Smooth muscle cell (in vitro differentiated cells): ENCODE data around the gene DPEP2. TPM values are rescaled to one million over a fixed set of nuclear protein-coding genes. Genes with fewer than 3 reads are reported as not detected.

Source experiments
- DNase-seq: peaks from one replicate; lab custom pipeline; 2025; ENCODE audit not compliant: unreplicated experiment; lab: John Stamatoyannopoulos, UW
- H2AFZ ChIP-seq: fragments of 200-600 bp; sonication (generic); 2 replicates; pipeline ENCODE4 v1.6.0; 2016; ENCODE audit warnings: antibody characterized with exemption, low read depth, mild to moderate bottlenecking
- H3F3A ChIP-seq: fragments of 200-600 bp; sonication (generic); 2 replicates; pipeline ENCODE4 v1.6.0; 2017; ENCODE audit warnings: antibody characterized with exemption, low read depth
- H3K27ac ChIP-seq: fragments of 200-600 bp; sonication (generic); 2 replicates; pipeline ENCODE4 v1.5.1; 2016; ENCODE audit warnings: low read depth, mild to moderate bottlenecking
- H3K27me3 ChIP-seq: fragments of 200-600 bp; sonication (generic); 2 replicates; pipeline ENCODE4 v1.6.1; 2016; ENCODE audit warnings: low read depth, mild to moderate bottlenecking
- H3K36me3 ChIP-seq: fragments of 200-600 bp; sonication (generic); 2 replicates; pipeline ENCODE4 v1.5.1; 2016; ENCODE audit warnings: low read depth
- H3K4me1 ChIP-seq: fragments of 200-600 bp; sonication (generic); 2 replicates; pipeline ENCODE4 v1.5.1; 2016; ENCODE audit warnings: low read depth
- H3K4me2 ChIP-seq: fragments of 200-600 bp; sonication (generic); 2 replicates; pipeline ENCODE4 v1.6.0; 2016; ENCODE audit warnings: mild to moderate bottlenecking
- H3K4me3 ChIP-seq: fragments of 200-600 bp; sonication (generic); 2 replicates; pipeline ENCODE4 v1.5.1; 2016; ENCODE audit warnings: mild to moderate bottlenecking
- H3K79me2 ChIP-seq: fragments of 200-600 bp; sonication (generic); 2 replicates; pipeline ENCODE4 v1.6.0; 2016; ENCODE audit warnings: low read depth, mild to moderate bottlenecking
- H3K9ac ChIP-seq: fragments of 200-600 bp; sonication (generic); 2 replicates; pipeline ENCODE4 v1.6.0; 2016; ENCODE audit warnings: low read depth
- H3K9me3 ChIP-seq: fragments of 200-600 bp; sonication (generic); replicated peaks from 2 replicates; pipeline ENCODE4 v1.5.1; 2016; ENCODE audit warnings: low read depth
- H4K20me1 ChIP-seq: fragments of 200-600 bp; sonication (generic); 2 replicates; pipeline ENCODE4 v1.6.0; 2016; ENCODE audit warnings: low read depth
- CTCF ChIP-seq: fragments of 200-600 bp; sonication (generic); IDR thresholded peaks from 2 replicates; pipeline ENCODE4 v1.5.1; 2017; ENCODE audit warnings: borderline replicate concordance, mild to moderate bottlenecking, antibody characterized with exemption; ENCODE audit not compliant: insufficient read depth, poor library complexity, severe bottlenecking
- WGBS: methylation state at CpG from one replicate; pipeline ENCODE4 v1.1.7; 2016; ENCODE audit warnings: low lambda C conversion rate; 5-methylcytosine and 5-hydroxymethylcytosine counted together
- polyA plus RNA-seq: library from polyadenylated mRNA; unstranded; fragments of >200 nt; fragmentation: Nextera tagmentation; extraction: Ambion mirVana; gene quantifications from 2 replicates; pipeline ENCODE4 v1.2.1, GENCODE V29; 2016
- total RNA-seq: library from RNA; depleted of rRNA; stranded (reverse); fragments of >200 nt; gene quantifications from 2 replicates; pipeline ENCODE4 v1.2.3, GENCODE V29; 2014

Gene DPEP2
- total and polyA plus RNA-seq, 2 experiments from 2014 or later, result not detected

- Histone ChIP-seq H2AFZ (no peak overlapping the region), H3F3A (no peaks in the 10 kb centered on the region), H3K9ac (no peak overlapping the region), H3K9me3 (no peaks in the 10 kb centered on the region), H3K4me3 (no peak overlapping the region), H3K4me1 (peaks cover 17% of the 10 kb centered on the region), H3K79me2 (peaks cover 71% of the 10 kb centered on the region), H4K20me1 (peaks cover 100% of the 10 kb centered on the region), H3K27me3 (no peaks in the 10 kb centered on the region), H3K27ac (no peak overlapping the region), H3K36me3 (no peaks in the 10 kb centered on the region), H3K4me2 (no peak overlapping the region)
- no peak for TF ChIP-seq CTCF
- 98% methylated on average over 8 of the region's 8 CpGs for whole genome bisulfite sequencing
- no peak for DNase-seq
Measured at GRCh38 chr16:67962135-67962534, 37.1 kb downstream of the DPEP2 start.

DNA sequence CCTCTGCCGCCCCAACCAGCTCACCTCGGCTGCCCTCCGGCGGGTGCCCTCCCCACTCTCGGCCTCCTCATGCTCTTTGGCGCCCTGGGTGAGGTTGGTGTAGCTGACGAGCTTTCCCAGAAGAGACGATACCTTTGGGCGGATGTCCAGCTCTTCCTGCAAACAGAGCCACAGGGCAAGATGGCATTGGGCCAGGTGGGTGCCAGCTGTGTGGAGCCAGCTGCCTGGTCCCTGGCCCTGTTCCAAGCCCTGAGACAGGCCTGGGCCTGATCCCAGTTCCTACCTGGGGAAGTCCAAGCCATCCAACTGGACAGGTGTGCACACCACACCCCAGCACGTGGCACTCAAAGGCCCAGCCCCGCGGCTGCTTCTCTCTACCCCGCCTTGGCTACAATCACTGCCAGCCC lies 37.7 kb downstream of the DPEP2 start:
- no peak overlapping the region for H3K9ac ChIP-seq
- no peak overlapping the region for H3K4me2 ChIP-seq

DNA sequence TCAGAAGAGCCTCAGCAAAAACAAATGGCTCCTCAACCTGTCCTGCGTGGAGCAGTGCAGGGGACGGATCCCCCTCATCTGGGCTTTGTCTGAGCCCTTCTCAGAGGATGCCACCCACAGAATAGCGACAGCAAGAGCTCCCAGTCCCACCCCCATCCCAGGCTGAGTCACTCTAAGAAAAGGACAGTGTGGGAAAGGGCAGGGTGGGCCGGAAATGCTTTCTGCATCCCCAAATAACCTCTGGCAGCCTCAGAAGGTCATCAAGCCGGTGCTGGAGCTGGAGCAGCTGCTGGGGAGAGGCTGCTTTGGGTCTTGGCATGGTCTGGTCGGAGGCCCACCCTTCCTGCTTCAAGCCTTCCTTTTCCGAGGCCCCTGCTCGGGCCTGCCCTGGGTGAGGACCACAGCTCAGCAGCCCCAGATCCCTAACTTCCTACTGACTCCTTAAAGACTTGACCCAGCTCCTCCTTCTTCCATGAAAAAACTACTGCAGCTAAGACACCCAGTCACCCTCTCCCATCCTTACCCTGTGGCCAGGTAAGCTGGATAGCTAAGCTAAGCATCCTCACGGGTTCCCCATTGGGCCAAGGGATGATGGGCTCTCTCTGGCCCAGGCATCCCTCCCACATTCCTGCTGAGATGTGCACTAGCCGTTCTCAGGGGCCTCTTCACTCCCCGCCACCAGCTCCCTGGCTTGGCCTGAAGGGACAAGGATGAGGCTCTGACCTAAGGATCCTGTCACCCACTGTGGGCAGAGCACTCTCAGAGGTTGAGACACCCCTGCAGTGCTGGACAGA lies 39.6 kb downstream of the DPEP2 start:
- H3K4me3 ChIP-seq, result no peak overlapping the region
- no peak overlapping the region for H2AFZ ChIP-seq
- no peak for DNase-seq
- peaks cover 52% of the 10 kb centered on the region for H3K79me2 ChIP-seq
- H3K36me3 ChIP-seq, result no peaks in the 10 kb centered on the region
- TF ChIP-seq CTCF, result no peak
- no peak overlapping the region for H3K9ac ChIP-seq
- H3K4me2 ChIP-seq, result peak overlapping the region; percentile 47
- 58% methylated on average over 11 of the region's 11 CpGs for WGBS
- H3K27ac ChIP-seq, result peak overlapping the region; percentile 52
- no peaks in the 10 kb centered on the region for H3F3A ChIP-seq
- no peaks in the 10 kb centered on the region for H3K9me3 ChIP-seq
- H4K20me1 ChIP-seq, result peaks cover 100% of the 10 kb centered on the region
- no peaks in the 10 kb centered on the region for H3K4me1 ChIP-seq
- no peaks in the 10 kb centered on the region for H3K27me3 ChIP-seq

More for the DNA sequence above, 37.7 kb downstream of the DPEP2 start:
- Histone ChIP-seq H3F3A (no peaks in the 10 kb centered on the region), H3K4me3 (no peak overlapping the region), H3K79me2 (peaks cover 66% of the 10 kb centered on the region), H3K27me3 (no peaks in the 10 kb centered on the region), H2AFZ (no peak overlapping the region), H4K20me1 (peaks cover 100% of the 10 kb centered on the region), H3K4me1 (peaks cover 11% of the 10 kb centered on the region), H3K36me3 (no peaks in the 10 kb centered on the region), H3K9me3 (no peaks in the 10 kb centered on the region), H3K27ac (no peak overlapping the region)
- 96% methylated on average over 13 of the region's 13 CpGs for WGBS
- TF ChIP-seq CTCF, result no peak
- no peak for DNase-seq

DNA sequence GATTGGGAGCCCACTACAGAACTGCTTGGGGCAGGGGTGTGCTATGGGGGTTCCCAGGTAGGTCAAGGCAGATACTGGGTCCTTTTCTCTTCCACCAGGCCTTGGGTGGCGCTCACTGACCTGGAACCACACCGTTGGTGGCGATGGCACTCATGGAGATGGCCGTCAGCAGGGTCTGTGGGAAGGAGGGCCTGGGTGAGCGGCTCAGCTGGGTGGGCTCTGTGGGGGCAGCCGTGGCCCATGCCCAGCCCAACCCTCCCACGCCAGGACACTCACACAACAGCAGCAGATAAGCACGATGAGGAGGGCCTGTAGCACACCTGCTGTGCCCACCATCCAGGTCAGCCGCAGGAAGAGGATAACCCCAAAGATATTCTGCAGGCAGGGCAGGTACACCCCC lies 41.7 kb downstream of the DPEP2 start:
- H3K79me2 ChIP-seq, result peaks cover 36% of the 10 kb centered on the region
- whole genome bisulfite sequencing, result 98% methylated on average over 9 of the region's 9 CpGs
- no peak for TF ChIP-seq CTCF
- H3F3A ChIP-seq, result no peaks in the 10 kb centered on the region
- H4K20me1 ChIP-seq, result peaks cover 100% of the 10 kb centered on the region
- no peak overlapping the region for H3K27ac ChIP-seq
- H3K27me3 ChIP-seq, result no peaks in the 10 kb centered on the region
- no peak overlapping the region for H3K4me2 ChIP-seq
- H2AFZ ChIP-seq, result no peak overlapping the region
- no peak overlapping the region for H3K4me3 ChIP-seq
- H3K9ac ChIP-seq, result no peak overlapping the region
- DNase-seq, result no peak
- no peaks in the 10 kb centered on the region for H3K36me3 ChIP-seq
- no peaks in the 10 kb centered on the region for H3K9me3 ChIP-seq
- no peaks in the 10 kb centered on the region for H3K4me1 ChIP-seq
